GM20000 (cell line): ENCODE data around the gene TCF12.

Experiments used
- DNase-seq: peaks from one replicate; pipeline ENCODE4 v3.0.0; 2012; ENCODE audit warnings: low spot score
- TF ChIP-seq, protein P1 (sequence below): IDR thresholded peaks from 2 replicates; pipeline ENCODE4 v1.5.1; 2012; ENCODE audit warnings: mild to moderate bottlenecking, control low read depth; ENCODE audit errors: extremely low read depth, missing control alignments

TCF12 gene

DNA sequence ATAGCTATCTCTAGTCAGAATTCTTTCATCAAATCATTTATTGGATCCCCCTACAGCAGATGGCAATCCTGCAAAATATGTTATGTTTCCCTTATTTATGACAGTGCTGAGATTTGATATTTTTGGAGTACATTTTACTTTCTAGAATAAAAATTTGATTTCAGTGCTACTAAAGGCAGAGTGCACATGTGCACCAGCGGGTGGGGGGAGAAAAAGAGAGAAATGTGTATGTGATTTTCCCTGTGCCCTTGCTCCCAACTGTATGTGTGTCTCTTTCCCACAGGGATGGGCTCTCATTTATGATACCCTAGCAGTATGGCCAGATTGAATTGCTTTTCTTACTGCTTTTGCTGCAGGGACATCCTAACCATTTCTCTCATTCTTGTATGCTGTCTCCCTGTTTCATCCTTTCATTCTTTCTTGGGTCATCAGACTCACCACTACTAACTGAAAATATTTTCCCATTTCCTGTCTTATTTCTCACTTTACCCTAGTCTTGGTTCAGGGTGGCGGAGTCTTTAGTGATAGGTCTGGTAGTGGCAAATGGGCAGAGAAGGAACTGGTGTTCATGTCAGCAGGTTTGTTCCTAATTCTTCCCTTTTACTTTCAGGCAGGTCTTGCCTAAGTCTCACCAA is 140.7 kb downstream of the TCF12 start:
- TF ChIP-seq, protein P1, sequence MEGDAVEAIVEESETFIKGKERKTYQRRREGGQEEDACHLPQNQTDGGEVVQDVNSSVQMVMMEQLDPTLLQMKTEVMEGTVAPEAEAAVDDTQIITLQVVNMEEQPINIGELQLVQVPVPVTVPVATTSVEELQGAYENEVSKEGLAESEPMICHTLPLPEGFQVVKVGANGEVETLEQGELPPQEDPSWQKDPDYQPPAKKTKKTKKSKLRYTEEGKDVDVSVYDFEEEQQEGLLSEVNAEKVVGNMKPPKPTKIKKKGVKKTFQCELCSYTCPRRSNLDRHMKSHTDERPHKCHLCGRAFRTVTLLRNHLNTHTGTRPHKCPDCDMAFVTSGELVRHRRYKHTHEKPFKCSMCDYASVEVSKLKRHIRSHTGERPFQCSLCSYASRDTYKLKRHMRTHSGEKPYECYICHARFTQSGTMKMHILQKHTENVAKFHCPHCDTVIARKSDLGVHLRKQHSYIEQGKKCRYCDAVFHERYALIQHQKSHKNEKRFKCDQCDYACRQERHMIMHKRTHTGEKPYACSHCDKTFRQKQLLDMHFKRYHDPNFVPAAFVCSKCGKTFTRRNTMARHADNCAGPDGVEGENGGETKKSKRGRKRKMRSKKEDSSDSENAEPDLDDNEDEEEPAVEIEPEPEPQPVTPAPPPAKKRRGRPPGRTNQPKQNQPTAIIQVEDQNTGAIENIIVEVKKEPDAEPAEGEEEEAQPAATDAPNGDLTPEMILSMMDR = no peak
- DNase-seq = no peak

DNA sequence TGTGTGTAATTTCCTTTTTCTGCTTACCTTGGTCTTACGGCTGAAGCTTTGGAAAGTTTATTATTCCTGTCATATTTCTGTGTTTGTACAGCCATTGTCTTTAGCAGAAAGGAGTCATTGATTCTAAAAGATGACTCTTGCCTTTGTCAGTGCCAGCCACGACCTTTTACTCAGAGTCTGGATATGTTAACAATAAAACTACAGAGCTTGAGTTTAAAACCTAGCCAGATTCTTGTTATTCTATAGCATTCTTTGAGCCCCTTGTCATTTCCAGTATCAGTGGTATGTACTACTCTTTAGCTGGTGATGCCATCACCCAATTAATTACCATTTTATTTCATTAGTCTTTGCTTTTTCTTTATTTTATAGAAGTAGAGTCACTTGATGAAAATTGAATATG is 142.4 kb downstream of the TCF12 start:
- DNase-seq = no peak
- TF ChIP-seq, protein P1 = no peak

DNA sequence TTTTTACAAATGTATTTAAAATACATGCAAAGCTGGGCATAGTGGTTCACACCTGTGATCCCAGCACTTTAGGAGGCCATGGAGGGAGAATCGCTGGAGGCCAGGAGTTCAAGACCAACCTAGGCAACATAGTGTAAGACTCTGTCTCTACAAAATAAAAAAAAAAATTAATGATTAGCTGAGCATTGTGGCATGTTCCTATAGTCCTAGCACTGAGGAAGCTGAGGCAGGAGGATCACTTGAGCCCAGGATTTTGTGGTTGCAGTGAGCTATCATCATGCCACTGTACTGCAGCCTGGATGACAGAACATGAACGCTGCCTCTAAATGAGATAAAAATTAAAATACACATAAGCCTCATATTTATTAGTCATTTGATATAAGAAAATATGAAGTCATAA is 142.8 kb downstream of the TCF12 start:
- TF ChIP-seq, protein P1 = no peak
- no peak for DNase-seq

DNA sequence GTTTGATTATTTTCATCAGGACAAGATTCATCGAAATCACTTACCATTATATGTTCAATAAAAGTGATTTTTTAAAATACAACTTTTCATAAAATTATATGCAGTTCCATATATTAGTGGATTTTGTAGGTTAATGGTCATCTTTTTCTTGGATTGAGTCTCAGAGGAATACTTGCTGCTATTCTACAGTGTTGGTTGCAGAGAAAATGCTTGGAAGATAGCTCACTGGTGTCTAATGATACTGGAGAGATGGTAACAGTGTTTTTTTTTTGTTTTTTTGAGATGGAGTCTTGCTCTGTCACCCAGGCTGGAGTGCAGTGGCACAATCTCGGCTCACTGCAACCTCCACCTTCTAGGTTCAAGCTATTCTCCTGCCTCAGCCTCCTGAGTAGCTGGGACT is 143.3 kb downstream of the TCF12 start:
- TF ChIP-seq, protein P1 = no peak
- DNase-seq = no peak

DNA sequence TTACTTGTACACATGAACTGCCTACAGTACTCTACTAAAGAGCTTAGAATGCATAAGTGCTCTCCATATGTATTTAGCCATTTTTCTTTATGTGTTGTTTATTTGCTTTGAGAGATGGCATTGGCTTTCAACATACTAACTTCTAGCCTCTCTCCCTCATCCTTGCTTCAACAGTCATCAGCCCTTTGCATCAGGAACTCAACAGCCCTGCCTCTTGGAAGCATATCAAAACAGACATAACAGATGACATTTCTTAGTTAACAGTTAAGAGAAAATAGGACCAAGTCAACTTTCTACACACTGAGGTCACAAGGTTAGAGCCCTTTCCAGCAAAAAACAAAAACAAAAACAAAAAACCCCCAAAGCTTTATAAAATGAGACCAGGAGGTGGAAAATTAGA is 145.6 kb downstream of the TCF12 start:
- TF ChIP-seq, protein P1 = no peak
- DNase-seq = no peak

DNA sequence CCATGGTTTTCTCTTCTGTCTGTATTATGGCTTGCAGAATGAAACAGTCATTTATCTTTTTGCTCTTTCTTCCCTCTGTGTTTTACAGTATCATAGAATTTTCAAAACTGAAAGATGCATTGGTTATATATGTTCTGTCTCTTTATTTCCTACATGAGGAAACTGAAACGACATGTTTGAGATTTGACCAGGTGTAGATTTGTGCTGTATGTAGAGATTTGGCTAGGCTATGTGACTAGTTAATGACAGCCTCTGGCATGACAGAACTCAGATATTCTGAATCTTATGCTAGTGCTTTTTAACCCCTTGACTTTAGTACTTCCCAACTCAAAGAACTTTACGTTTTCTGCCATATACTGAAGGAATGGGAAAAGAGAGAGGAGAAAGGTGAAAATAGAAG is 151.0 kb downstream of the TCF12 start:
- no peak for DNase-seq
- TF ChIP-seq, protein P1 = no peak

DNA sequence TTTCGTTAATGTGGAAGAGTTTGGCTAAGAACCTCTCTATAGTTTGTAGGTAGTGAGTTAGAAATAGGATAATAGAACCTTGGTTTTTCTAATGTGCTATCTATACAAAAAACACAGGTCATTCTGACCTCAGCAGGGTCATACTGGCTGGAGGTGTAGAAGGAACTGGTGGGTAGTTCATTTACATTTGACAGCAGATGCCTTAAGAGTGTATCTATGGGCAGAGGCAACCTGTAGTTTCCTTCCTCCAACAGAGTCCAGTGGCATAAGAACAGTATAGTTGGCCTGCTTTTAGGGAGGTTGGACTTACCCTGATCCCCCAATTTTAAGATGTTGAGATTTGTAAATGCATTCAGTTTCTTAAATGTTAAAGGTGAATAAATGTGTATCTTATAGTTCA is 152.2 kb downstream of the TCF12 start:
- TF ChIP-seq, protein P1 = no peak
- DNase-seq = no peak
